ENCODE data around the gene TRAF3IP3. TPM values are rescaled to one million over a fixed set of nuclear protein-coding genes. Genes with fewer than 3 reads are reported as not detected.

Gene TRAF3IP3
- total RNA-seq, 2 donors from 2014 or later: 2.8 to 3.1 TPM

Other genes starting within 250 kb of the TRAF3IP3 start
- gene CAMK1G, start 172.3 kb upstream of the TRAF3IP3 start, total RNA-seq: not detected
- 1 to 10 TPM; 1.5 TPM for gene LAMB3, start 103.6 kb upstream of the TRAF3IP3 start, total RNA-seq
- gene G0S2, start 80.6 kb upstream of the TRAF3IP3 start, total RNA-seq: 10 to 100 TPM; 12.5 to 35.0 TPM
- 10 to 100 TPM; 14.8 to 17.2 TPM for gene HSD11B1, start 51.2 kb upstream of the TRAF3IP3 start, total RNA-seq
- gene C1orf74, start 28.5 kb downstream of the TRAF3IP3 start, total RNA-seq: 1 to 10 TPM; 1.1 to 1.3 TPM
- gene IRF6, start 50.1 kb downstream of the TRAF3IP3 start, total RNA-seq: 1 to 10 TPM; 1.8 to 2.7 TPM
- gene UTP25, start 71.9 kb downstream of the TRAF3IP3 start, total RNA-seq: 10 to 100 TPM in 1 of 2 donors, 1 to 10 TPM in 1; 6.4 to 19.1 TPM
- gene SYT14, start 182.2 kb downstream of the TRAF3IP3 start, total RNA-seq: not detected

All from posterior vena cava (tissue), 2 donors.